Measurements from ENCODE around the gene EZH2. TPM values are rescaled to one million over a fixed set of nuclear protein-coding genes. Genes with fewer than 3 reads are reported as not detected.

Gene EZH2
- total and polyA plus RNA-seq, 2 of the 4 experiments (the other 2 are of a cell fraction) = 13.1 to 19.8 TPM

DNA sequence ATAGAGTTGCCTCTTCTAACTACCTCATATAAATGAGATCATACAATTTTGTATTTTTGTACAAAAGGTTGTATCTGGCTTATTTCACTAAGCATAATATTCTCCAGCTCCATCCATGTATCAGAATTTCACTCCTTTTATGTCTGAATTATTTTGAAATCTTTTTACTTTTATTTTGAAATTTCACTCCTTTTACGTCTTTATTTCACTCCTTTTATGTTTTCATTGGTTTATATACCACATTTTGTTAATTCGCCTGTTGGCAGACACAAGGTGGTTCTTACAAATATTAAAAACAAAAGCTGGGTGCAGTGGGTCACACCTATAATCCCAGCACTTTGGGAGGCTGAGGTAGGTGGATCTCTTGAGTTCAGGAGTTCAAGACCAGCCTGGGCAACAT, 5.8 kb downstream of the EZH2 start:
- no peak overlapping the region for H2BK20ac ChIP-seq (ENCODE audit: low read depth, low read length)
- no TSS peak for BruUV-seq (replicated peaks)
- H2BK120ac ChIP-seq (ENCODE audit: low read depth, low read length) = no peak overlapping the region
- no peaks in the 10 kb centered on the region; the same call in 1 of the 2 replicates for H3K9me1 ChIP-seq (ENCODE audit: insufficient read depth, low read length)
- no peak overlapping the region for H3K14ac ChIP-seq (replicated peaks; ENCODE audit: low read depth, low read length)
- ChIA-PET CTCF (no interaction called here), POLR2A (ENCODE audit: unreplicated experiment) (no interaction called here)
- H3K27me3 ChIP-seq (ENCODE audit: control insufficient read depth, insufficient read depth, low read length) = no peaks in the 10 kb centered on the region
- H3K79me1 ChIP-seq (ENCODE audit: low read depth in 1 of 2, low read length in 2 of 2) = peaks cover 6 to 26% of the 10 kb centered on the region in 2 experiments; a peak in 3 of 4 replicates
- H4K5ac ChIP-seq (ENCODE audit: low read depth, low read length) = no peak overlapping the region
- in situ Hi-C loops (cut with MboI; ENCODE audit: low sequenced_read_pairs) = no loop called here
- H2AFZ ChIP-seq (replicated peaks; ENCODE audit: low read length, poor library complexity) = no peak overlapping the region
- no peak overlapping the region for H3K56ac ChIP-seq (ENCODE audit: extremely low read depth, insufficient read depth, low read length)
- H3K18ac ChIP-seq (ENCODE audit: low read depth, low read length) = no peak overlapping the region
- H4K8ac ChIP-seq (ENCODE audit: low read depth in 2 of 2, low read length in 2 of 2) = no peak overlapping the region; a peak in 1 of 4 replicates
- H3K27ac ChIP-seq (ENCODE audit: insufficient read depth, low read length) = no peak overlapping the region
- no peak overlapping the region for H4K91ac ChIP-seq (ENCODE audit: insufficient read depth, low read depth, low read length)
- no peak overlapping the region for H3K4me2 ChIP-seq (ENCODE audit: low read depth, low read length)
- dilution Hi-C loops (cut with HindIII; ENCODE audit: low sequenced_read_pairs, unreplicated experiment) = no loop called here
- no peaks in the 10 kb centered on the region for H3K36me3 ChIP-seq (ENCODE audit: control insufficient read depth, insufficient read depth, low read length)
- ATAC-seq (ENCODE audit: low read depth) (no peak), DNase-seq (no peak)
- H2BK15ac ChIP-seq (ENCODE audit: low read depth, low read length) = no peak overlapping the region
- TF ChIP-seq MAZ (IDR thresholded peaks at IDR 0.05; ENCODE audit: borderline replicate concordance, low read depth, low read length) (no peak), POLR2A (IDR thresholded peaks at IDR 0.05; ENCODE audit: low read depth, low read length) (no peak), RFX5 (IDR thresholded peaks at IDR 0.05; ENCODE audit: low read depth, low read length) (no peak), MXI1 (IDR thresholded peaks at IDR 0.05; ENCODE audit: borderline replicate concordance, low read depth, low read length) (no peak), RAD21 (IDR thresholded peaks at IDR 0.05; ENCODE audit: low read length) (no peak), CHD1 (IDR thresholded peaks at IDR 0.05; ENCODE audit: low read depth, low read length) (no peak), NFE2L2 (IDR thresholded peaks at IDR 0.05; ENCODE audit: low read depth, low read length) (no peak), FOS (IDR thresholded peaks at IDR 0.05; ENCODE audit: low read depth, low read length) (no peak), SMC3 (IDR thresholded peaks at IDR 0.05; ENCODE audit: low read depth, low read length) (no peak), BHLHE40 (IDR thresholded peaks at IDR 0.05; ENCODE audit: low read depth, low read length) (no peak), RCOR1 (IDR thresholded peaks at IDR 0.05; ENCODE audit: insufficient replicate concordance, low read length) (no peak), MAFK (IDR thresholded peaks at IDR 0.05; ENCODE audit: low read depth, low read length) (no peak), CEBPB (IDR thresholded peaks at IDR 0.05; ENCODE audit: low read depth, low read length) (no peak)
- TF ChIP-seq, protein P1, sequence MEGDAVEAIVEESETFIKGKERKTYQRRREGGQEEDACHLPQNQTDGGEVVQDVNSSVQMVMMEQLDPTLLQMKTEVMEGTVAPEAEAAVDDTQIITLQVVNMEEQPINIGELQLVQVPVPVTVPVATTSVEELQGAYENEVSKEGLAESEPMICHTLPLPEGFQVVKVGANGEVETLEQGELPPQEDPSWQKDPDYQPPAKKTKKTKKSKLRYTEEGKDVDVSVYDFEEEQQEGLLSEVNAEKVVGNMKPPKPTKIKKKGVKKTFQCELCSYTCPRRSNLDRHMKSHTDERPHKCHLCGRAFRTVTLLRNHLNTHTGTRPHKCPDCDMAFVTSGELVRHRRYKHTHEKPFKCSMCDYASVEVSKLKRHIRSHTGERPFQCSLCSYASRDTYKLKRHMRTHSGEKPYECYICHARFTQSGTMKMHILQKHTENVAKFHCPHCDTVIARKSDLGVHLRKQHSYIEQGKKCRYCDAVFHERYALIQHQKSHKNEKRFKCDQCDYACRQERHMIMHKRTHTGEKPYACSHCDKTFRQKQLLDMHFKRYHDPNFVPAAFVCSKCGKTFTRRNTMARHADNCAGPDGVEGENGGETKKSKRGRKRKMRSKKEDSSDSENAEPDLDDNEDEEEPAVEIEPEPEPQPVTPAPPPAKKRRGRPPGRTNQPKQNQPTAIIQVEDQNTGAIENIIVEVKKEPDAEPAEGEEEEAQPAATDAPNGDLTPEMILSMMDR (conservative IDR thresholded peaks at IDR 0.05; ENCODE audit: low read depth, low read length) = no peak
- TF ChIP-seq, protein P2, sequence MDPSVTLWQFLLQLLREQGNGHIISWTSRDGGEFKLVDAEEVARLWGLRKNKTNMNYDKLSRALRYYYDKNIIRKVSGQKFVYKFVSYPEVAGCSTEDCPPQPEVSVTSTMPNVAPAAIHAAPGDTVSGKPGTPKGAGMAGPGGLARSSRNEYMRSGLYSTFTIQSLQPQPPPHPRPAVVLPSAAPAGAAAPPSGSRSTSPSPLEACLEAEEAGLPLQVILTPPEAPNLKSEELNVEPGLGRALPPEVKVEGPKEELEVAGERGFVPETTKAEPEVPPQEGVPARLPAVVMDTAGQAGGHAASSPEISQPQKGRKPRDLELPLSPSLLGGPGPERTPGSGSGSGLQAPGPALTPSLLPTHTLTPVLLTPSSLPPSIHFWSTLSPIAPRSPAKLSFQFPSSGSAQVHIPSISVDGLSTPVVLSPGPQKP (IDR thresholded peaks at IDR 0.05; ENCODE audit: borderline replicate concordance, low read depth, low read length) = no peak
- TF ChIP-seq, protein P3, sequence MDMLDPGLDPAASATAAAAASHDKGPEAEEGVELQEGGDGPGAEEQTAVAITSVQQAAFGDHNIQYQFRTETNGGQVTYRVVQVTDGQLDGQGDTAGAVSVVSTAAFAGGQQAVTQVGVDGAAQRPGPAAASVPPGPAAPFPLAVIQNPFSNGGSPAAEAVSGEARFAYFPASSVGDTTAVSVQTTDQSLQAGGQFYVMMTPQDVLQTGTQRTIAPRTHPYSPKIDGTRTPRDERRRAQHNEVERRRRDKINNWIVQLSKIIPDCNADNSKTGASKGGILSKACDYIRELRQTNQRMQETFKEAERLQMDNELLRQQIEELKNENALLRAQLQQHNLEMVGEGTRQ (IDR thresholded peaks at IDR 0.05; ENCODE audit: low read depth, low read length) = no peak
- intact Hi-C loops (cut with micrococcal nuclease) = no loop called here
- H3K23ac ChIP-seq (ENCODE audit: low read depth, low read length) = no peak overlapping the region
- H3K9ac ChIP-seq (ENCODE audit: low read depth, low read length) = no peak overlapping the region
- no peak overlapping the region for H3K4me3 ChIP-seq (ENCODE audit: insufficient read depth, low read depth, low read length)
- no peak overlapping the region for H3K4ac ChIP-seq (ENCODE audit: low read depth, low read length)
- no CpG with 5 or more reads among the region's 2 CpGs for WGBS, 2 experiments (ENCODE audit: extremely low coverage in 2 of 2, insufficient read length in 1 of 2)
- H2BK5ac ChIP-seq (ENCODE audit: low read depth, low read length, poor library complexity, severe bottlenecking) = no peak overlapping the region
- no peaks in the 10 kb centered on the region for H3K9me3 ChIP-seq (ENCODE audit: control insufficient read depth, insufficient read depth, low read length)
- no peak overlapping the region for H2AK5ac ChIP-seq (ENCODE audit: low read depth, low read length)
- H2AK9ac ChIP-seq (replicated peaks; ENCODE audit: low read depth, low read length, poor library complexity) = no peak overlapping the region
- H4K20me1 ChIP-seq (ENCODE audit: insufficient read depth, low read length) = no peaks in the 10 kb centered on the region; the same call in 1 of the 2 replicates
- no peaks in the 10 kb centered on the region for H3K4me1 ChIP-seq (ENCODE audit: control insufficient read depth, insufficient read depth, low read length)
